GM12801 (cell line): ENCODE measurements around the gene PFN1.

Source experiments
- TF ChIP-seq, protein P1 (sequence below): IDR thresholded peaks from one replicate; pipeline ENCODE4 v1.5.1; 2011; ENCODE audit warnings: control low read depth; ENCODE audit not compliant: insufficient read length; ENCODE audit errors: extremely low read depth

The PFN1 gene

GRCh38 chr17:4948166-4948930 is at the start of gene PFN1:
PFN1 (minus strand) TSS chr17:4948530; CDS start chr17:4948394, 136 bp downstream.
- TF ChIP-seq, protein P1, sequence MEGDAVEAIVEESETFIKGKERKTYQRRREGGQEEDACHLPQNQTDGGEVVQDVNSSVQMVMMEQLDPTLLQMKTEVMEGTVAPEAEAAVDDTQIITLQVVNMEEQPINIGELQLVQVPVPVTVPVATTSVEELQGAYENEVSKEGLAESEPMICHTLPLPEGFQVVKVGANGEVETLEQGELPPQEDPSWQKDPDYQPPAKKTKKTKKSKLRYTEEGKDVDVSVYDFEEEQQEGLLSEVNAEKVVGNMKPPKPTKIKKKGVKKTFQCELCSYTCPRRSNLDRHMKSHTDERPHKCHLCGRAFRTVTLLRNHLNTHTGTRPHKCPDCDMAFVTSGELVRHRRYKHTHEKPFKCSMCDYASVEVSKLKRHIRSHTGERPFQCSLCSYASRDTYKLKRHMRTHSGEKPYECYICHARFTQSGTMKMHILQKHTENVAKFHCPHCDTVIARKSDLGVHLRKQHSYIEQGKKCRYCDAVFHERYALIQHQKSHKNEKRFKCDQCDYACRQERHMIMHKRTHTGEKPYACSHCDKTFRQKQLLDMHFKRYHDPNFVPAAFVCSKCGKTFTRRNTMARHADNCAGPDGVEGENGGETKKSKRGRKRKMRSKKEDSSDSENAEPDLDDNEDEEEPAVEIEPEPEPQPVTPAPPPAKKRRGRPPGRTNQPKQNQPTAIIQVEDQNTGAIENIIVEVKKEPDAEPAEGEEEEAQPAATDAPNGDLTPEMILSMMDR, result no peak

DNA sequence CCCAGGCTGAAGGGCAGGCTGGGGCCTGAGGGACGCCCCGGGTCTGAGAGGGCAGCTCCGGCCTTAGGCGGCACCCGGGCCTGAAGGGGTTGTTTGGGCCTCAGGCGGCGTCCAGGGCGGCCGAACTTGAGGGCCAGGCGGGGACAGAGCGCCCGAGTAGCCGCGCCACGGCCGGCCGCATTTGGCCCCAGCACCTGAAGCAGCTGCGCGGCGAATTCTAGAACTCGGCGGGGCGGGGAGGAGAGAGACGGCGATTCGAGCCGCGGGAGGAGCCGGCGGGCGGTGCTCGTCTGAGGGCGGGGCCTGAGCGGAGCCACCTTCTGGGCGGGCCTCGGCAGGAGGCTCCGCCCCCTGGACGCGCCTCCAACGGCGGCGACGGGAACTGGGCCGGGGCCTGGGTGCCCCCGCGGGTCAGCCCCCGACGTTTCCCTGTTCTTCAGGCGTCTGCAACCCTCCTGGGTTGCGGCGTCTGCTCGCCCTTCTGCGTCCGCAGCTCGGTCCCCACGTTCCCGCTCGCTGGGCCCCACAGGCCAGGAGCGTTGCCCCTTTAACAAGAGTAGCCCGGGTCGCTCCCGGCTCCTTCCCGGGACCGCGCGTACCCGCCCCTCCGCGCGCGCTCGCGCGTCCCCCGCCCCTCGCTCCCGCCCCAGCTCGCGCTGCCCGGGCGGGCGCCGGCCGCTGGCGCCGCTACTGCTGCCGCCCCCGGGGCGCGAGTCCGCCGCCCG is 49.1 kb upstream of the PFN1 start, which contains the start of the genes INCA1 and KIF1C:
TSS of gene INCA1 (minus strand) at position 221 of the 725 bp plus-strand sequence. CDS start 3,085 bp downstream, outside the sequence.
TSS of gene KIF1C (plus strand) at position 649 of the 725 bp plus-strand sequence. CDS start 2,297 bp downstream, outside the sequence.
- TF ChIP-seq, protein P1, result no peak

DNA sequence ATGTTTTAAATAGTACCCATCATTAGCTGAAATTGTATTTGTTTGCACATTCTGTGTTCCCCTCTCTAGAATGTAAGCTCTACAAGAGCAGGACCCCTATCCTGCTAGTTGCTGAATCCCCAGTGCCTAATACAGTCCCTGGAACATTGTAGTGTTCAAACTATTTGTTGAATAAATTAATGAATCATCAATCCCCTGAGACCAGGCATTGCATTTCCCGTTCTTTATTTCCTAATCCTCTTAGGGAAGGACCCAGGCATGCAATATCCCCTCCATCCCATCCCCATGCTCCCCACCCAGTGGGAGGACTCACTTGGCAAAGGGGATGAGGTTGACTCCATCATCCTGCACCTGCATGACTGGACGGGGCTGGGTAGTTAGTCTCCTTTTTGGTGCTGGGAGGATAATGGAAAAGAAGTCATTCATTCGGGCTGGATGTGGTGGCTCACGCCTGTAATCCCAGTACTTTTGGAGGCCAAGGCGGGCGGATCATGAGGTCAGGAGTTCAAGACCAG is 45.8 kb upstream of the PFN1 start:
- TF ChIP-seq, protein P1, result no peak

GRCh38 chr17:4987767-4988567 is 39.6 kb upstream of the PFN1 start:
- TF ChIP-seq, protein P1, result no peak

- TF ChIP-seq, protein P1, result no peak
Observed at GRCh38 chr17:4986951-4987766, 38.8 kb upstream of the PFN1 start, which contains the start of gene CAMTA2. CAMTA2 (minus strand) TSS chr17:4987675; CDS start chr17:4986222, 1,453 bp downstream.

DNA sequence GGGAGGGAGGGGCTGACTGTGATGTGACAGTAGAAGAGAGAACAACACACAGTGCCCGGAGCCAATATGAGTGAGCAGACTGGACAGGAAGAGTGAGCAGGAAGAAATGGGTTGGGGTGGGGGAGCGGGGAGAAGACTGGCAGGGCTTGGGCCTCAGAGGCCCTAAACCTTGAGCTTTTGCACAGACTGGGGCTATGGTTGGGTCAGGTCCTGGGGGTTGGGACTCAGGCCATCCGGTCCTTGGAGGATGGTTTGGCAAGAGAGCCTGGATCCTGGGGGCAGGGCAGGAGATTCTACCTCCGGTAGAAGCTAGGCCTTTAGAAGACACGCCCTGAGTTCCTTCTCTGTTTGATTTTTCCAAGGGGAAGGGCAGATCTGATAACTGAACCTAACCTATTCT is 38.1 kb upstream of the PFN1 start:
- TF ChIP-seq, protein P1, result no peak
